GM19351 (cell line): ENCODE results near the gene KRTDAP.

ENCODE experiments used
- ATAC-seq: cut with Tn5 transposase; IDR thresholded peaks from one replicate; pipeline ENCODE4 v1.9.1; 2021; ENCODE audit warnings: mild to moderate bottlenecking, moderate library complexity; ENCODE audit not compliant: unreplicated experiment

Gene KRTDAP

DNA sequence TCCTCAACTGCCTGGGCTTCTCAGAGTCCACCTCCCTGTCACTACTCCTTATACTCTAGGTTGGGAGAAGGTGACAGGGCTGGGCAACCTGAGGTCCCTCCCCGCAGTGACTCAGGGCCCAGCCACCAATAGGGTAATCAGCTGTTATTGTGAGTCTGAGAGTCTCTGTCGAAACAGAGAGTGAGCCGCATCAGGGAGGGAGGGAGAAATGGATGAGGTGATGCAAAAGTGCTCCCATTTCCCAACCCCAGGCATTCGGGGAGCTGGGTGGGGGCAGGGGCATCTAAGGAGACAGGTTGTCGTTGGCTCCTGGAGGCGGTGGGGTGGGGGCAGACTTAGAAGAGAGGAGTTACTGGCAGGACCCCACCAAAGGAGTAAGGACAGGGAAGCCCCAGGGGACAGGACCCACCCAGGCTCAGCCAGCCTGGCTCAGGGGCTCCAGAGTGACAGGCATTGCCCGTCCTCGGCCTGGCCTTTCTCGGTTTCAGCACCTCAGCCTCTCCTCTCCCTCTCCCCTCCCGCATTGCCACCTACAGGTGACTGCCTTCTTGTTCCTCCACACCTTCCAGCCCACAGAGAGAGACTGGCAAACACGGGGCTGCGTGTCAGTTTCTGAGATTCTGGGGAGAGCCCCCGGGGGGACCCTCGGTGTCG is 23.5 kb upstream of the KRTDAP start, which contains the start of gene DMKN:
TSS of gene DMKN (minus strand) at position 22 of the 654 bp plus-strand sequence. CDS start 174 bp downstream, outside the sequence.
- ATAC-seq = no peak

DNA sequence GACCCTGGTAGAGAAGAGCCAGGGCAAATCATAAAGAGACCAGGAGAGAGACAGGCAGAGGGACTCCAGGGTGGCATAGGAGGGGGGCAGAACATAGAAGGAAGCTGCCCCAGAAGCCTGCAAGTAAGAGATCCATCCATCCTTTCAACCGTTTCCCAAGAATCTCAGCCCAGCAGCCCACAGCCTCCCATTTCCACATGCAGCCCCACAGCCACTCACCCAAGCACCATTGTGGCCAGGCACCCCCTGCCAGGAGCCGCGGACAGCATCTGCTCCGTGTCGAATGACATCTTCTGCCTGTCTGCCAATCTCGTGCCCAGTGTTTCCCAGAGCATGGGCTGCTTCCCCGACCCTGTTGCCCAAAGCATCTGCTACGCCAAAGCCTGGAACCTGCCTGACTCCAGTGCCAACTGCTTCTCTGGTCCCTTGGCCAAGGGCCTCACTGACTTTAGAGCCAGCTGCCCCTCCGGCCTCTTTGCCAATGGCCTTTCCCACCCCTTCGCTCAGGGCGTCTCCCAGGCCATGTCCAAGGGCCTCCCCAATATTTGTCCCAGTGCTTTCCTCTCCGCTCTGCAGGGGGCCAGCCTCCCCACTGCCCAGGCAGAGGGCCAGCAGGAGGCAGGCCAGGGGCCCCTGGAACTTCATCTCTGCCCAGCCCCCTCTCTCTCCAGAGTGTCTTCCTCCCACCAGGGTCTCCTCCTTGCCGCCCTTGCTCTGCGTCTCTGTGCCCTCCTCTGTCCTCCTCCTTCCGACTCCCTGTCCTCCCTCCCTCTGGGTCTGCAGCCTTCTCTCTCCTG is 22.8 kb upstream of the KRTDAP start:
- no peak for ATAC-seq

GRCh38 chr19:35511337-35511736 is 21.1 kb upstream of the KRTDAP start:
- no peak for ATAC-seq

DNA sequence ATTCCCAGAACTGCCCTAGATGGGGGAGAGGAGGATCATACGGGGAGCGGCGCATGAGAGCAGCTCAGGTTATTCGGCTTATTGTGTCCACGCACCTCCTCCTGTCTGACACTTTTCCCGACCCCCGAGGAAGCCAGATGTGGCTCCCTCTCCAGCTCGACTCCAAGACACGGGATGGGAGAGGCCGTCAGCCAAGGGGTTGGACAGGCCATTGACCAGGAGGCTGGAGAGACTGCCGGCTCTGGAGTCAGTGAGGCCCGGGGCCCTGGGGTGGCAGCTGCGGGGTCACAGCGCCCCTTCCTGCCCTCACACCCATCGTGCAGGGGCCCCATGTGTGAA is 20.3 kb upstream of the KRTDAP start:
- no peak for ATAC-seq

GRCh38 chr19:35509861-35510625 is 19.8 kb upstream of the KRTDAP start:
- ATAC-seq = no peak

GRCh38 chr19:35509018-35509652 is 18.9 kb upstream of the KRTDAP start:
- ATAC-seq = no peak

DNA sequence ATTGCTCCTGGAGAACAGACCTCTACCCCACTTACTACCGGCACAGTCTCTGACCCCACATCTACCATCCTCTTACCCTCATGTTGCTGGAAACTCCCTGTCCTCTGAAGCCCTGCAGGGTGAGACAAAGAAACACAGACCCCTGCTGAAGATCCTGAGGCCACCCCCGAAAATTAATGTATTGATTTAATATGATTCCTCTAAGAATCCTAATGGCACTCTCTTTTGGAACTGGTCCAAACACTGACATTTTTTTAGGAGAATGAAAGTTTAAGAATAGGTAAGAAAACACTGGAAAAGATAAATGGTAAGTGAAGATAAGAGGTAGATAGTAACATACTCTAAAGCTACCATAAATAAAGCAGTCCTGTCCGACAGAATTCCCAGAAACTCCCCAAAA is 17.9 kb upstream of the KRTDAP start:
- ATAC-seq = no peak

- no peak for ATAC-seq
These were observed 17.3 kb upstream of the KRTDAP start for GRCh38 chr19:35507561-35507960.

GRCh38 chr19:35506011-35506410 is 15.7 kb upstream of the KRTDAP start:
- ATAC-seq = no peak

DNA sequence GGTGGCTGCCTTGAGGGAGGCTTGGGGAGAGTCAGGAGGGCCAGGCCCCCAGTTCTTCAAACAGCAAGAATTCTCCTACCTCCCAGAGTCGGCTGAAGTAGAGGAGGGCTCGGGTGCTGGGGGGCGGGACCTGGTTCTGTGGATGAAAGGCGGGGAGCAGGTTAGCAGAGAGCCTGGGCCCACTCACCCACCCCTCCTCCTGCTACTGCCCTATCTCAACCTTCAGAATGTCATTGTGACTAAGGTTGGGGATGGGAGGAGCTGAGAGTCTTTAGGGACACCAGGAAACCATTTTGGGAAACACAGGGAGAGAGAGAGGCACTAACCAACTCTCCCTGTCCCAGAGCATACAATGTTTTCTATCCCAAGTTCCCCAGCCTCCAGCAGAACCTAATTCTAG is 12.5 kb upstream of the KRTDAP start:
- ATAC-seq = no peak

DNA sequence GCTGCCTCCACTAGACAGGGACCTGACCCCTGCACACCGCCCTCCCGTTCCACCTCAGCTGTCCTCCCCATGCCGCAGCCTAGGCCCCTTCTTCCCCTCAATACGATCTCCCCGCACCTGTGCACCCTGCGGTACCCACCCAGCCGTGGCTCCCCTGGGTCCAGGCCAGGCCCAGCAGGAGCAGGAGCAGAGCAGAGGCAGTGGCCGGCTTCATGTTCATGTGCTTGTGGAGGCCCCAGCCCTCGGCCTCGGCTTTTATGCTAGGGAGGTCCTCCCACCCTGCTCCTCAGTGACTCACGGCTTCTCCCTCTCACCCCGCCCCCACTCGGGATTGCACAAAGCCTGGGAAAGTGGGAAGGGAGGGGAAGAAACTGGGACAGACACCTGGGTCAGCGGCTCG is 11.4 kb upstream of the KRTDAP start:
- ATAC-seq = no peak

- no peak for ATAC-seq
These were observed 10.3 kb upstream of the KRTDAP start for GRCh38 chr19:35500611-35501010.

DNA sequence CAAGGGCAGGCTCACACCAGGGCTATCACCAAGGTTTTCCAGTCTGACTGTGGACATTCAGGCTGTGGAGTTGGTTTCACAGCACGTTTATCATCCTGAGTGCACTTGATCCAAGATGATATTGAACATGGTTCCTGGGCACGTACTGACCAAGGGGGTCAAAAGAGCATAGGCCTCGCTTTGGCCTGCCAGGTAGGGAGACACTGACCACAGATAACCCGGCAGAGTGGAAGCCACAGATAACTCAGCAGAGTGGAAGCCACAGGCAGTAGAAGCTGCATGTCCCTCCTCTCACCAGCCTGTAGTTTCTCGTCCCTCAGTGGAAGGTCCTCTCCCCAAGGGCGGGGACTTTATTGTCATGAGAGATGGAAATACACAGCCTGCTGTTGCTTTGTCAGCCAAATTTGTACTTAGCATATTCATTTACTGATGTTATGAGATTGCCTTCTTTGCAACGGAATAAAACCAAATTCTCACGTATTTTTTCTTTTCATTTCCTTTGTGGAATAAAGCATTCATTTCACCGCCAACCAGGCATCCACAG is 8.8 kb upstream of the KRTDAP start:
- no peak for ATAC-seq

GRCh38 chr19:35498220-35498619 is 8.0 kb upstream of the KRTDAP start:
- no peak for ATAC-seq

DNA sequence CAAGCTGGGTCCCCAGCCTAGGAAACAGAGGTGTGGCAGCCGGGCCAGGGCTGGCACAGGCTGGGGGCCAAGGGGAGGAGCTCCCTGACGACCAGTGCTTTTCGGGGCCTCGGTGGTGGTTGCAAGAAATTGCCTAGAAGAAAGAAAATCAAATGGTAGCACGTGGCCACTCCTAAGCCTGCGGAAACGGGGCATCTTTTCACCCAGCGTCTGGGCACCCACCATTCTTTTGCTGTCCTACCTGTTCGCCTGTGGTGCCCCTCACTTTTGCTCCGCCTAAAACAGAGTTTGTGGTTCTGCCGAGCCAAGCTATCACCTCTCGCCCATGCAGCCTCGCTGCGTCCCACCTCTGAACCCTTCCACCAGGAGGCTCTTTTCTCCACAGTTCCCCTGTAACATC is 7.1 kb upstream of the KRTDAP start:
- no peak for ATAC-seq

DNA sequence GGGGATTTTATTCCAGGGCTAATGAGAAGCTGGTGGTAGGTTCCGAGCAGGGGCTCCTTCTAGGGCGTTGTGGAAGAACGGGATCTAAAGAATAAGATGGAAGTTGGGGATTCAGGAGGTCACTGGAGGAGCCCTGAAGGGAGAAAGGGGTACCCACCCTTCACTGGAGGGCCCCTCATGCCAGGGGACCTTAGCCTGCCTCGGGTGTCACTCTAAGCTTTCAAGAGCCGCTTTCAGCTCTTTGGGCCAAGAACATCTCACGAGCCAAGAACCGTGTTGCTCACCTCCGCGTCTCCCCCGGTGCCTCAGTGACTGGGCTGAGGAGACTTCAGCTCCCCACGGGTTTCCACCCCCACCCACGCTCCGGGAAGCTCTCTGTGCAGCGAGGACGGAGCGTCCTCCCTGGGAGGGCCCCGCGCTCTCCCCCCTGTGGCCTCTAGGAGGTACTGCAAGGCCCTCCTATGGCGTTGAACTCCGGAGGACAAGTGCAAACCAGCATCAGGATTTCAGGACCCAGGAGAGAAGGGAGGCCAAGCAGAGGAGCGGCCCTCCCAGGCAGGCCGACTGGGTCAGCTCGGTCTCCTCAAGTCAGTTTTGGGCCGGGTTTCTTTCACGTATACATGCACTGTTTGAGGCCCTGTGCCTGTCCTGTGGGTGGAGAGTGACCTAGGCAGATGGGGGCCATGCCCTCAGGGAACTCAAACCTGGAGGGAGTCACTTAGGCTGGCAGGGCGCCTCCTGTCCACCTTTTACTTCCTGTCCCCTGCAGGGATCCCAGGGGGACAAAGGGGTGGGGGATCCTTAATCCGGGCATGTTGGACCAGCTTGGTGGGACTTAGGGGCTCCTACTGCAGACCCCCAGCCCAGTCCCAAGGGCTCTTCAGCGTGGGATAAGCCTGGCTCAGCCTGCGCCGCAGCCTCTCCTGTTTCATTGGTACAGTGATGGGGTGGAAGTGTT is 5.1 kb upstream of the KRTDAP start:
- no peak for ATAC-seq

DNA sequence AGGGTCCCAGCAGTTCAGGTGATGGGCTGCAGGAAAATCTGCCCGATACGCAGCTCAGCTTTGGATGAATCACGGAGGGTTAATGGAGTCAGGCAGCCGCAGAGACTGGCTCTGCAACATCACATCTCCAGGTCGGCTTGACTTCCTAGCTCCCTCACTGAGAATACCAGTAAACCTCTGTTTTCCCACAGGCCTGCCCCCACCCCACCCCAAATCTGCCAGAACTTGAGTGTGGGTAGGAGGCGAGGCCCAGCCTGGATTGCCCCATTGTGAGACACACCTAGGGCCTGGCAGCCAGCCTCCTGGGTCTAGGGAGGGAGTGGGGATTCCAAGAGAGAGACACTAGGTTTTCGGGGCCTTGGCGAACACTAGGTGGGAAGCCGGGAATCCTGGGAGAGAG is 3.7 kb upstream of the KRTDAP start:
- ATAC-seq = no peak

GRCh38 chr19:35491836-35492360 is 1.6 kb upstream of the KRTDAP start:
- no peak for ATAC-seq

- no peak for ATAC-seq
These were observed 1.6 kb downstream of the KRTDAP start for GRCh38 chr19:35488677-35489076.
